NCI-H748 treated with DMSO at 0.1 percent for 48 hours (cell line): Measurements from ENCODE around the gene ZNF296.
A peak's percentile ranks its signal among the peaks of the same experiment; 100 is the strongest.

Source experiments
- DNase-seq: peaks from one replicate; lab custom pipeline; 2025; lab: John Stamatoyannopoulos, UW

Gene ZNF296

GRCh38 chr19:45086480-45086879 lies 10.2 kb upstream of the ZNF296 start:
- no peak for DNase-seq

- no peak for DNase-seq
Observed at GRCh38 chr19:45082170-45082569, 5.9 kb upstream of the ZNF296 start.

GRCh38 chr19:45079911-45080370 lies 3.7 kb upstream of the ZNF296 start:
- DNase-seq: no peak

GRCh38 chr19:45079063-45079910 lies 3.0 kb upstream of the ZNF296 start, which contains the start of gene GEMIN7:
Gene GEMIN7, plus strand, starts transcription at chr19:45079260. Its CDS starts 10,855 bp downstream, at chr19:45090115.
- peak; percentile 34 for DNase-seq

GRCh38 chr19:45078390-45079062 lies 2.2 kb upstream of the ZNF296 start:
- no peak for DNase-seq

- no peak for DNase-seq
Observed at GRCh38 chr19:45076851-45077730, 813 bp upstream of the ZNF296 start.

- peak; percentile 36 for DNase-seq
Observed at GRCh38 chr19:45075301-45076028, 813 bp downstream of the ZNF296 start.

- DNase-seq: no peak
Observed at GRCh38 chr19:45074744-45075300, 1.5 kb downstream of the ZNF296 start.

GRCh38 chr19:45071969-45072790 lies 4.1 kb downstream of the ZNF296 start:
- no peak for DNase-seq

GRCh38 chr19:45071545-45071938 lies 4.7 kb downstream of the ZNF296 start:
- DNase-seq: no peak

GRCh38 chr19:45070861-45071544 lies 5.3 kb downstream of the ZNF296 start:
- DNase-seq: no peak

GRCh38 chr19:45070214-45070613 lies 6.1 kb downstream of the ZNF296 start:
- no peak for DNase-seq

- DNase-seq: no peak
Observed at GRCh38 chr19:45069056-45069455, 7.2 kb downstream of the ZNF296 start.

GRCh38 chr19:45068041-45068440 lies 8.2 kb downstream of the ZNF296 start:
- no peak for DNase-seq

- DNase-seq: no peak
Observed at GRCh38 chr19:45066921-45067661, 9.2 kb downstream of the ZNF296 start.

- no peak for DNase-seq
Observed at GRCh38 chr19:45063851-45064801, 12.2 kb downstream of the ZNF296 start.

- no peak for DNase-seq
Observed at GRCh38 chr19:45061965-45062364, 14.3 kb downstream of the ZNF296 start.
